T-cell (primary cell): ENCODE measurements around the gene PCAT6. TPM values are rescaled to one million over a fixed set of nuclear protein-coding genes. Genes with fewer than 3 reads are reported as not detected.

Experiments
- ATAC-seq, 4 experiments: fragments of 200-7000 bp in 3 of 4; fragments of 150-1000 bp in 1 of 4; cut with Tn5 transposase; replicated peaks in 1 of 4; 1 replicate in 3 of 4; 2 replicates in 1 of 4; pipeline ENCODE4 v1.10.0; 2021; ENCODE audit warnings: moderate library complexity in 3 of 4, mild to moderate bottlenecking in 2 of 4, moderate number of reproducible peaks in 1 of 4
- CTCF ChIA-PET, 2 donors: fragments of 300-600 bp; sonication (Branson Sonifier 250); formaldehyde crosslinking; loops; one replicate each; lab custom pipeline; 2022; ENCODE audit warnings: antibody characterized with exemption in 2 of 2; lab: Charles Lee
- POLR2A ChIA-PET, 2 donors: fragments of 300-600 bp; sonication (Branson Sonifier 250); formaldehyde crosslinking; loops; one replicate each; lab custom pipeline; 2022; ENCODE audit warnings: antibody characterized with exemption in 2 of 2; lab: Charles Lee
- DNase-seq, 35 experiments: peaks; one replicate each; pipeline versions ENCODE4 v3.0.0 to v3.0.0-alpha.2; 2013 to 2023
- H3K27ac ChIP-seq: one replicate; pipeline ENCODE4 v1.5.1; 2013; ENCODE audit warnings: low read length
- H3K27me3 ChIP-seq, 2 experiments: replicated peaks in 1 of 2; 1 replicate in 1 of 2; 2 replicates in 1 of 2; pipeline versions ENCODE4 v1.6.1 to v1.7.0; 2013; ENCODE audit warnings: low read length in 1 of 2, mixed read lengths in 1 of 2; ENCODE audit not compliant: control insufficient read depth in 2 of 2, insufficient read depth in 2 of 2; ENCODE audit errors: extremely low read depth in 1 of 2
- H3K36me3 ChIP-seq, 2 donors: 1 replicate in 1 of 2; 2 replicates in 1 of 2; pipeline versions ENCODE4 v1.6.1 to v1.7.0; 2013; ENCODE audit warnings: low read length in 1 of 2; ENCODE audit not compliant: control insufficient read depth in 2 of 2, insufficient read depth in 1 of 2; ENCODE audit errors: extremely low read depth in 1 of 2
- H3K4me1 ChIP-seq, 2 experiments: 1 replicate in 1 of 2; 2 replicates in 1 of 2; pipeline versions ENCODE4 v1.6.1 to v1.7.0; 2013; ENCODE audit warnings: low read length in 2 of 2, mixed read lengths in 1 of 2; ENCODE audit not compliant: insufficient read depth in 2 of 2, control insufficient read depth in 1 of 2; ENCODE audit errors: extremely low read depth in 1 of 2
- H3K4me3 ChIP-seq, 2 donors: 1 replicate in 1 of 2; 2 replicates in 1 of 2; pipeline versions ENCODE4 v1.5.1 to v1.7.0; 2013; ENCODE audit warnings: mild to moderate bottlenecking in 2 of 2, low read length in 1 of 2, moderate library complexity in 1 of 2; ENCODE audit not compliant: control insufficient read depth in 1 of 2; ENCODE audit errors: extremely low read depth in 1 of 2
- H3K9me3 ChIP-seq: 2 replicates; pipeline ENCODE4 v1.7.0; 2013
- H3K27ac Mint-ChIP-seq, 2 donors: one replicate each; pipeline ENCODE4 v1.8.0; 2020 to 2021; ENCODE audit warnings: mild to moderate bottlenecking in 2 of 2, mixed read lengths in 2 of 2
- H3K27me3 Mint-ChIP-seq, 2 donors: one replicate each; pipeline ENCODE4 v1.8.0; 2021 to 2022; ENCODE audit warnings: mixed read lengths in 2 of 2
- H3K36me3 Mint-ChIP-seq: one replicate; pipeline ENCODE4 v1.8.0; 2021; ENCODE audit warnings: mixed read lengths
- H3K4me1 Mint-ChIP-seq, 3 donors: one replicate each; pipeline ENCODE4 v1.8.0; 2020 to 2022; ENCODE audit warnings: mixed read lengths in 3 of 3, mild to moderate bottlenecking in 1 of 3
- H3K4me3 Mint-ChIP-seq, 3 donors: one replicate each; pipeline ENCODE4 v1.8.0; 2020 to 2022; ENCODE audit warnings: mild to moderate bottlenecking in 3 of 3, mixed read lengths in 3 of 3, moderate library complexity in 3 of 3
- H3K9me3 Mint-ChIP-seq, 3 donors: one replicate each; pipeline ENCODE4 v1.8.0; 2020 to 2022; ENCODE audit warnings: mixed read lengths in 3 of 3
- WGBS: methylation state at CpG from one replicate; pipeline ENCODE4 v1.1.5; 2013; ENCODE audit warnings: missing lambda C conversion rate; ENCODE audit not compliant: insufficient coverage; 5-methylcytosine and 5-hydroxymethylcytosine counted together
- total RNA-seq, 35 experiments: library from RNA in 6 of 35; stranded (reverse) in 6 of 35; fragments of 120-200 nt in 1 of 35; gene quantifications; one replicate each; pipeline versions ENCODE4 v1.2.1 to v1.2.4 and lab custom pipeline; 2013 to 2026

Gene PCAT6
- total RNA-seq, 5 donors from 2014 or later (not counting 1 experiment from before 2014, with no cell fraction given) = 0.44 to 1.5 (median 0.79) TPM; not detected in 1

DNA sequence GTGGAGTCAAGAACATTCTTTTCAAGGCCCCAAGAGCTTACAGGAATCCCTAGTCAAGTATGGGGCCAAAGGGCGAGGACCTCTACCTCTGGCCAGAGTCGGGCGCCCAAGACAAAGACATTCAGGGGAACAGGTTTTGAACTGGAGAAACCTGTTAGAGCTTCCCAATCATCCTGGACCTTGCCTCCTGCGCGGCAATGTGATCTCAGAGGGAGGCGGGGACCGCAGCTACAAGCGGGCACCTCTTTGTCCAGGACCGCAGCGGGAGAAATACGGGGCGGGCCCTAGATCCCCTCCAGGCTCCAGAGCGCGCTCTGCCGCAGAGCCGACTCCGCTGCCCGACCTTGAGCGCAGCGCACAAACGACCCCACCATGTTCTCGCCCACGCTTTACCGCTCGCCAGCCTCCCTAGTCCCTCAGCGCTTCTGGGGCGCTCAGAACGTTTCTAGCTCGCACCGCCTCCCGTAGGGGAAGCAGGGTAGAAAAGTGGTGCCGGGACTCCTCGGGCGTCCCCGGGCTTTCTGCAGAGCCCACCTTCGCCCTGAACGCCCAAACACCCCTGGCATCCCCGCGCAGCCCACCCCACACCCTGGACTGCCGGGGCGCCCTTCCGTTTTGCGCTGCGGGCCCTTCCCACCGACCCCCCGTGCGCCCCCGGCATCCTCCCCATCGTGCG lies 50.1 kb downstream of the PCAT6 start:
- POLR2A ChIA-PET = no interaction called here
- H3K36me3 ChIP-seq = no peaks in the 10 kb centered on the region
- WGBS = 10% methylated on average over 32 of the region's 50 CpGs
- peak; percentile 59 to 79 (median 66) for ATAC-seq
- Mint-ChIP-seq H3K9me3 (no peaks in the 10 kb centered on the region), H3K27me3 (peaks cover 46 to 57% of the 10 kb centered on the region in 2 donors), H3K4me3 (peak overlapping the region; percentile 69 to 84 (median 73)), H3K4me1 (peaks cover 12 to 21% (median 21%) of the 10 kb centered on the region in 3 donors), H3K27ac (no peak overlapping the region), H3K36me3 (no peaks in the 10 kb centered on the region)
- CTCF ChIA-PET = interaction anchor here in 1 of 2 donors (0.9 kb wide), 1 partner anchor 26 kb away, joined by 4 read pairs; no protein-coding TSS in a partner anchor
- H3K27ac ChIP-seq = no peak overlapping the region
- peak in 20 of 35 experiments; percentile 3 to 38 (median 16) for DNase-seq
- H3K27me3 ChIP-seq = peaks cover 0 to 44% of the 10 kb centered on the region in 2 experiments
- H3K4me3 ChIP-seq = peak overlapping the region; percentile 50 to 68
- no peaks in the 10 kb centered on the region for H3K9me3 ChIP-seq
- H3K4me1 ChIP-seq = peaks cover 4 to 16% of the 10 kb centered on the region in 2 experiments

Other genes with a start within 250 kb of the PCAT6 start
- under 1 TPM in 3 of 5 donors, not detected in 2; 0.03 to 0.07 (median 0.06) TPM for gene SYT2, start 100.5 kb upstream of the PCAT6 start, total RNA-seq
- 10 to 100 TPM; 46.3 to 71.7 (median 56.5) TPM for gene KDM5B, start 2.5 kb upstream of the PCAT6 start, total RNA-seq
- gene RABIF, start 78.2 kb downstream of the PCAT6 start, total RNA-seq = 10 to 100 TPM in 4 of 5 donors, 1 to 10 TPM in 1; 9.2 to 18.3 (median 15.6) TPM
- gene KLHL12, start 116.3 kb downstream of the PCAT6 start, total RNA-seq = 10 to 100 TPM; 18.8 to 22.7 (median 22.0) TPM
- gene ADIPOR1, start 147.4 kb downstream of the PCAT6 start, total RNA-seq = 10 to 100 TPM; 50.3 to 70.1 (median 53.7) TPM
- 10 to 100 TPM; 37.5 to 44.0 (median 40.0) TPM for gene CYB5R1, start 156.3 kb downstream of the PCAT6 start, total RNA-seq
- 100 to 1,000 TPM in 2 of 5 donors, 10 to 100 TPM in 3; 67.5 to 124 (median 68.4) TPM for gene TMEM183A, start 196.4 kb downstream of the PCAT6 start, total RNA-seq
- gene PPFIA4, start 215.5 kb downstream of the PCAT6 start, total RNA-seq = 1 to 10 TPM in 4 of 5 donors, under 1 TPM in 1; 0.66 to 2.0 (median 1.7) TPM